Neuronal stem cell (in vitro differentiated cells): Measurements from ENCODE around the gene ADRB2.

ENCODE experiments used
- DNase-seq: peaks from one replicate; pipeline ENCODE4 v3.0.0-alpha.2; 2013; ENCODE audit warnings: low spot score
- H2AFZ ChIP-seq: one replicate; pipeline ENCODE4 v1.6.1; 2013; ENCODE audit warnings: mild to moderate bottlenecking, low read length, inconsistent platforms
- H2AK5ac ChIP-seq: 2 replicates; pipeline ENCODE4 v1.6.1; 2013; ENCODE audit warnings: low read depth, mild to moderate bottlenecking, inconsistent platforms, low read length, moderate library complexity, mixed read lengths
- H2BK120ac ChIP-seq: 2 replicates; pipeline ENCODE4 v1.6.1; 2013; ENCODE audit warnings: low read depth, mild to moderate bottlenecking, inconsistent platforms, low read length, moderate library complexity, mixed read lengths
- H2BK12ac ChIP-seq: one replicate; pipeline ENCODE4 v1.6.1; 2013; ENCODE audit warnings: low read length, inconsistent platforms
- H2BK15ac ChIP-seq: 2 replicates; pipeline ENCODE4 v1.6.1; 2013; ENCODE audit warnings: mild to moderate bottlenecking, low read length, inconsistent platforms, mixed read lengths
- H2BK5ac ChIP-seq: one replicate; pipeline ENCODE4 v1.6.1; 2013; ENCODE audit warnings: inconsistent platforms, mild to moderate bottlenecking, low read length, moderate library complexity
- H3K14ac ChIP-seq: one replicate; pipeline ENCODE4 v1.6.1; 2013; ENCODE audit warnings: low read length, inconsistent platforms
- H3K18ac ChIP-seq: 2 replicates; pipeline ENCODE4 v1.6.1; 2013; ENCODE audit warnings: low read length, inconsistent platforms
- H3K23ac ChIP-seq: 2 replicates; pipeline ENCODE4 v1.6.1; 2013; ENCODE audit warnings: low read depth, mild to moderate bottlenecking, mixed read lengths, low read length, inconsistent platforms; ENCODE audit not compliant: poor library complexity
- H3K27ac ChIP-seq: replicated peaks from 3 replicates; pipeline ENCODE4 v1.5.1; 2013; ENCODE audit warnings: low read length, inconsistent platforms
- H3K27me3 ChIP-seq, 3 experiments: 2 replicates each; pipeline ENCODE4 v1.6.1; 2013; ENCODE audit warnings: low read length in 3 of 3, mild to moderate bottlenecking in 2 of 3, inconsistent platforms in 1 of 3, low read depth in 1 of 3, mixed read lengths in 1 of 3, moderate library complexity in 1 of 3; ENCODE audit not compliant: control insufficient read depth in 3 of 3, insufficient read depth in 3 of 3
- H3K36me3 ChIP-seq, 2 donors: replicated peaks in 1 of 2; 2 replicates each; pipeline ENCODE4 v1.6.1; 2013; ENCODE audit warnings: low read length in 2 of 2; ENCODE audit not compliant: control insufficient read depth in 2 of 2, insufficient read depth in 2 of 2
- H3K4ac ChIP-seq: 2 replicates; pipeline ENCODE4 v1.6.1; 2013; ENCODE audit warnings: inconsistent platforms, mild to moderate bottlenecking, low read length, moderate library complexity
- H3K4me1 ChIP-seq, 2 donors: 1 replicate in 1 of 2; 2 replicates in 1 of 2; pipeline ENCODE4 v1.6.1; 2013; ENCODE audit warnings: low read length in 2 of 2, low read depth in 1 of 2; ENCODE audit not compliant: control insufficient read depth in 2 of 2, insufficient read depth in 1 of 2
- H3K4me2 ChIP-seq: one replicate; pipeline ENCODE4 v1.6.1; 2013; ENCODE audit warnings: mild to moderate bottlenecking, low read length, inconsistent platforms; ENCODE audit not compliant: insufficient read depth, poor library complexity, severe bottlenecking
- H3K4me3 ChIP-seq, 2 donors: 2 replicates each; pipeline ENCODE4 v1.5.1; 2013; ENCODE audit warnings: low read length in 2 of 2, mild to moderate bottlenecking in 2 of 2, inconsistent platforms in 1 of 2, moderate library complexity in 1 of 2
- H3K79me1 ChIP-seq: one replicate; pipeline ENCODE4 v1.6.1; 2013; ENCODE audit warnings: low read depth, mild to moderate bottlenecking, inconsistent platforms, low read length, moderate library complexity
- H3K9ac ChIP-seq: one replicate; pipeline ENCODE4 v1.6.1; 2013; ENCODE audit warnings: mild to moderate bottlenecking, low read depth, low read length, inconsistent platforms; ENCODE audit not compliant: poor library complexity
- H3K9me3 ChIP-seq, 2 donors: replicated peaks in 1 of 2; 2 replicates each; pipeline versions ENCODE3 to v1.6.1; 2013; ENCODE audit warnings: low read length in 2 of 2, mild to moderate bottlenecking in 2 of 2, inconsistent platforms in 1 of 2, low read depth in 1 of 2, mixed read lengths in 1 of 2, moderate library complexity in 1 of 2; ENCODE audit not compliant: control insufficient read depth in 2 of 2, insufficient read depth in 1 of 2
- H4K8ac ChIP-seq: one replicate; pipeline ENCODE4 v1.6.1; 2013; ENCODE audit warnings: low read depth, mild to moderate bottlenecking, inconsistent platforms, low read length, moderate library complexity
- H4K91ac ChIP-seq: one replicate; pipeline ENCODE4 v1.6.1; 2013; ENCODE audit warnings: low read length, low read depth, mild to moderate bottlenecking, inconsistent platforms; ENCODE audit not compliant: poor library complexity
- WGBS, 2 donors: extraction: QIAGEN DNeasy Blood & Tissue Kit; methylation state at CpG; one replicate each; pipeline ENCODE4 v1.1.7; 2013; ENCODE audit warnings: missing lambda C conversion rate in 2 of 2, mixed read lengths in 1 of 2; ENCODE audit not compliant: insufficient read length in 2 of 2, insufficient replicate concordance in 1 of 2; ENCODE audit errors: extremely low coverage in 2 of 2; 5-methylcytosine and 5-hydroxymethylcytosine counted together

ADRB2 gene

GRCh38 chr5:148842161-148842560 is 15.8 kb downstream of the ADRB2 start:
- H3K9ac ChIP-seq = no peak overlapping the region
- no peak overlapping the region for H2BK12ac ChIP-seq
- no peak overlapping the region for H2BK5ac ChIP-seq
- H3K14ac ChIP-seq = no peak overlapping the region
- H3K4me3 ChIP-seq = no peak overlapping the region
- H2AFZ ChIP-seq = no peak overlapping the region
- no peak overlapping the region for H3K23ac ChIP-seq
- no peak overlapping the region for H3K4me2 ChIP-seq
- H3K4me1 ChIP-seq = peaks cover 0 to 8% of the 10 kb centered on the region in 2 donors
- no peak overlapping the region for H3K4ac ChIP-seq
- H2BK15ac ChIP-seq = no peak overlapping the region
- H3K79me1 ChIP-seq = no peaks in the 10 kb centered on the region
- no peak overlapping the region for H3K27ac ChIP-seq
- no peak overlapping the region for H2BK120ac ChIP-seq
- H4K8ac ChIP-seq = no peak overlapping the region
- no peaks in the 10 kb centered on the region for H3K9me3 ChIP-seq
- no peaks in the 10 kb centered on the region for H3K27me3 ChIP-seq
- H3K36me3 ChIP-seq = no peaks in the 10 kb centered on the region
- no peak overlapping the region for H3K18ac ChIP-seq
- no peak overlapping the region for H4K91ac ChIP-seq
- WGBS, 2 donors = no CpG with 5 or more reads among the region's 2 CpGs
- H2AK5ac ChIP-seq = no peak overlapping the region
- DNase-seq = no peak

- no peak overlapping the region for H3K27ac ChIP-seq
- no CpG with 5 or more reads among the region's 10 CpGs for WGBS, 2 donors
These were observed 17.3 kb downstream of the ADRB2 start for GRCh38 chr5:148843510-148844318.

GRCh38 chr5:148844433-148845280 is 18.2 kb downstream of the ADRB2 start:
- no peak overlapping the region for H3K14ac ChIP-seq
- no peaks in the 10 kb centered on the region for H3K9me3 ChIP-seq
- H3K23ac ChIP-seq = no peak overlapping the region
- H3K79me1 ChIP-seq = no peaks in the 10 kb centered on the region
- no peaks in the 10 kb centered on the region for H3K36me3 ChIP-seq
- no peak overlapping the region for H2BK120ac ChIP-seq
- H3K4me1 ChIP-seq = peaks cover 0 to 8% of the 10 kb centered on the region in 2 donors
- H2BK12ac ChIP-seq = no peak overlapping the region
- H4K91ac ChIP-seq = no peak overlapping the region
- no peak overlapping the region for H2AK5ac ChIP-seq
- no peak overlapping the region for H4K8ac ChIP-seq
- WGBS, 2 donors = no CpG with 5 or more reads among the region's 7 CpGs
- no peak overlapping the region for H3K4me2 ChIP-seq
- H2BK15ac ChIP-seq = no peak overlapping the region
- DNase-seq = no peak
- no peak overlapping the region for H3K18ac ChIP-seq
- H3K27ac ChIP-seq = no peak overlapping the region
- no peak overlapping the region for H3K4ac ChIP-seq
- no peak overlapping the region for H3K4me3 ChIP-seq
- no peak overlapping the region for H2AFZ ChIP-seq
- H3K27me3 ChIP-seq = no peaks in the 10 kb centered on the region
- no peak overlapping the region for H2BK5ac ChIP-seq
- no peak overlapping the region for H3K9ac ChIP-seq

More at GRCh38 chr5:148843510-148844318, 17.3 kb downstream of the ADRB2 start:
- H3K9me3 ChIP-seq = no peaks in the 10 kb centered on the region
- no peak overlapping the region for H2BK120ac ChIP-seq
- no peak overlapping the region for H3K18ac ChIP-seq
- H3K14ac ChIP-seq = no peak overlapping the region
- H3K4me1 ChIP-seq = peaks cover 0 to 8% of the 10 kb centered on the region in 2 donors
- H4K8ac ChIP-seq = no peak overlapping the region
- H3K79me1 ChIP-seq = no peaks in the 10 kb centered on the region
- H3K36me3 ChIP-seq = no peaks in the 10 kb centered on the region
- H3K4me2 ChIP-seq = no peak overlapping the region
- H3K4me3 ChIP-seq = no peak overlapping the region
- H2BK12ac ChIP-seq = peak overlapping the region; percentile 43
- H2AK5ac ChIP-seq = no peak overlapping the region
- H2BK15ac ChIP-seq = no peak overlapping the region
- no peak overlapping the region for H3K9ac ChIP-seq
- no peak overlapping the region for H3K4ac ChIP-seq
- no peak overlapping the region for H2AFZ ChIP-seq
- no peak overlapping the region for H2BK5ac ChIP-seq
- no peaks in the 10 kb centered on the region for H3K27me3 ChIP-seq
- no peak overlapping the region for H4K91ac ChIP-seq
- no peak overlapping the region for H3K23ac ChIP-seq
- no peak for DNase-seq

GRCh38 chr5:148846930-148847329 is 20.5 kb downstream of the ADRB2 start:
- Histone ChIP-seq H2BK5ac (no peak overlapping the region), H4K91ac (no peak overlapping the region), H2BK12ac (no peak overlapping the region), H3K9ac (no peak overlapping the region), H3K9me3 (no peaks in the 10 kb centered on the region), H2BK120ac (no peak overlapping the region), H3K4me1 (peaks cover 0 to 8% of the 10 kb centered on the region in 2 donors), H3K14ac (no peak overlapping the region), H2AFZ (no peak overlapping the region), H3K27ac (no peak overlapping the region), H3K4ac (no peak overlapping the region), H3K23ac (no peak overlapping the region), H3K79me1 (no peaks in the 10 kb centered on the region), H3K4me3 (no peak overlapping the region), H3K4me2 (no peak overlapping the region), H3K27me3 (no peaks in the 10 kb centered on the region), H3K36me3 (no peaks in the 10 kb centered on the region), H3K18ac (no peak overlapping the region), H2BK15ac (no peak overlapping the region), H4K8ac (no peak overlapping the region), H2AK5ac (no peak overlapping the region)
- DNase-seq = no peak
